Measurements from ENCODE around the gene C2CD4C. TPM values are rescaled to one million over a fixed set of nuclear protein-coding genes. Genes with fewer than 3 reads are reported as not detected.

Gene C2CD4C
- total and polyA plus RNA-seq, 10 of the 15 experiments (the other 5 are each of a cell fraction or from before 2014, with no cell fraction given) = not detected

DNA sequence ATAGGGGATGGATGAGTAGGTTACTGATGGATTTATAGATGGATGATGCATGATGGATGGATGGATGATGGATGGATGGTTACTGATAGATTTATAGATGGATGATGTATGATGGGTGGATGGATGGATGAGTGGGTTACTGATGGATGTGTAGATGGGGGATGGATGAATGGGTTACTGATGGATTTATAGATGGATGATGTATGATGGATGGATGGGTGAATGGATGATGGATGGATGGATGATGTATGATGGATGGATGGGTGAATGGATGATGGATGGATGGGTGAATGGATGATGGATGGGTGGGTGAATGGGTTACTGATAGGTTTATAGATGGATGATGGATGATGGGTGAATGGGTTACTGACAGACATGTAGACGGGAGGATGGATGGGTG is 6.3 kb upstream of the C2CD4C start:
- no peak overlapping the region for H3K4me3 ChIP-seq
- no peaks in the 10 kb centered on the region for H3K79me2 ChIP-seq (ENCODE audit: control insufficient read depth, insufficient read depth, low read length)
- POLR2A ChIA-PET = no interaction called here
- no peak overlapping the region for H3K9ac ChIP-seq (ENCODE audit: control insufficient read depth, insufficient read depth, low read length)
- SMC1A ChIA-PET (ENCODE audit: uncharacterized antibody, unreplicated experiment) = no interaction called here
- BruUV-seq (replicated peaks) = no TSS peak
- H3K27ac ChIP-seq (ENCODE audit: control insufficient read depth, insufficient read depth) = no peak overlapping the region
- no peaks in the 10 kb centered on the region for H4K20me1 ChIP-seq (ENCODE audit: control insufficient read depth, insufficient read depth)
- in situ Hi-C loops (cut with MboI) (no loop called here), intact Hi-C loops (cut with micrococcal nuclease; ENCODE audit: unreplicated experiment) (no loop called here)
- WGBS (ENCODE audit: insufficient coverage, insufficient replicate concordance, low lambda C conversion rate, missing lambda C conversion rate) = 82% methylated on average over 1 of the region's 1 CpG
- DNase-seq (ENCODE audit: low read depth, low spot score) = no peak
- H3K4me1 ChIP-seq (ENCODE audit: control insufficient read depth, insufficient read depth, low read length) = no peaks in the 10 kb centered on the region
- no peak for FAIRE-seq
- TF ChIP-seq ASH2L (IDR thresholded peaks at IDR 0.05; ENCODE audit: borderline replicate concordance, low read depth) (no peak), SREBF1 (IDR thresholded peaks at IDR 0.05; ENCODE audit: low read length) (no peak), ZNF622 (IDR thresholded peaks at IDR 0.05) (no peak), NFXL1 (IDR thresholded peaks at IDR 0.05; ENCODE audit: borderline replicate concordance) (no peak), PAX5 (IDR thresholded peaks at IDR 0.05; ENCODE audit: borderline replicate concordance, low read depth, low read length) (no peak), TCF3 (IDR thresholded peaks at IDR 0.05; ENCODE audit: borderline replicate concordance, insufficient read depth, low read depth, low read length) (no peak), SIX5 (IDR thresholded peaks at IDR 0.05; ENCODE audit: low read depth, low read length, severe bottlenecking) (no peak), TBL1XR1 (IDR thresholded peaks at IDR 0.05; ENCODE audit: low read depth, low read length) (no peak), FOS (IDR thresholded peaks at IDR 0.05; ENCODE audit: borderline replicate concordance, extremely low read depth, insufficient read length) (no peak), RUNX3 (IDR thresholded peaks at IDR 0.05; ENCODE audit: low read length) (no peak), STAT3 (IDR thresholded peaks at IDR 0.05; ENCODE audit: low read depth, low read length) (no peak), MTA3 (IDR thresholded peaks at IDR 0.05; ENCODE audit: borderline replicate concordance, low read length) (no peak), IKZF1 (conservative IDR thresholded peaks at IDR 0.05) (no peak), IRF4 (IDR thresholded peaks at IDR 0.05; ENCODE audit: low read depth, low read length) (no peak)
- TF ChIP-seq, protein P1, sequence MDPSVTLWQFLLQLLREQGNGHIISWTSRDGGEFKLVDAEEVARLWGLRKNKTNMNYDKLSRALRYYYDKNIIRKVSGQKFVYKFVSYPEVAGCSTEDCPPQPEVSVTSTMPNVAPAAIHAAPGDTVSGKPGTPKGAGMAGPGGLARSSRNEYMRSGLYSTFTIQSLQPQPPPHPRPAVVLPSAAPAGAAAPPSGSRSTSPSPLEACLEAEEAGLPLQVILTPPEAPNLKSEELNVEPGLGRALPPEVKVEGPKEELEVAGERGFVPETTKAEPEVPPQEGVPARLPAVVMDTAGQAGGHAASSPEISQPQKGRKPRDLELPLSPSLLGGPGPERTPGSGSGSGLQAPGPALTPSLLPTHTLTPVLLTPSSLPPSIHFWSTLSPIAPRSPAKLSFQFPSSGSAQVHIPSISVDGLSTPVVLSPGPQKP (IDR thresholded peaks at IDR 0.05; ENCODE audit: low read depth, low read length) = no peak
- TF ChIP-seq, protein P2, sequence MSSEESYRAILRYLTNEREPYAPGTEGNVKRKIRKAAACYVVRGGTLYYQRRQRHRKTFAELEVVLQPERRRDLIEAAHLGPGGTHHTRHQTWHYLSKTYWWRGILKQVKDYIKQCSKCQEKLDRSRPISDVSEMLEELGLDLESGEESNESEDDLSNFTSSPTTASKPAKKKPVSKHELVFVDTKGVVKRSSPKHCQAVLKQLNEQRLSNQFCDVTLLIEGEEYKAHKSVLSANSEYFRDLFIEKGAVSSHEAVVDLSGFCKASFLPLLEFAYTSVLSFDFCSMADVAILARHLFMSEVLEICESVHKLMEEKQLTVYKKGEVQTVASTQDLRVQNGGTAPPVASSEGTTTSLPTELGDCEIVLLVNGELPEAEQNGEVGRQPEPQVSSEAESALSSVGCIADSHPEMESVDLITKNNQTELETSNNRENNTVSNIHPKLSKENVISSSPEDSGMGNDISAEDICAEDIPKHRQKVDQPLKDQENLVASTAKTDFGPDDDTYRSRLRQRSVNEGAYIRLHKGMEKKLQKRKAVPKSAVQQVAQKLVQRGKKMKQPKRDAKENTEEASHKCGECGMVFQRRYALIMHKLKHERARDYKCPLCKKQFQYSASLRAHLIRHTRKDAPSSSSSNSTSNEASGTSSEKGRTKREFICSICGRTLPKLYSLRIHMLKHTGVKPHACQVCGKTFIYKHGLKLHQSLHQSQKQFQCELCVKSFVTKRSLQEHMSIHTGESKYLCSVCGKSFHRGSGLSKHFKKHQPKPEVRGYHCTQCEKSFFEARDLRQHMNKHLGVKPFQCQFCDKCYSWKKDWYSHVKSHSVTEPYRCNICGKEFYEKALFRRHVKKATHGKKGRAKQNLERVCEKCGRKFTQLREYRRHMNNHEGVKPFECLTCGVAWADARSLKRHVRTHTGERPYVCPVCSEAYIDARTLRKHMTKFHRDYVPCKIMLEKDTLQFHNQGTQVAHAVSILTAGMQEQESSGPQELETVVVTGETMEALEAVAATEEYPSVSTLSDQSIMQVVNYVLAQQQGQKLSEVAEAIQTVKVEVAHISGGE (CRISPR knock-in tag; IDR thresholded peaks at IDR 0.05) = no peak
- TF ChIP-seq, protein P3, sequence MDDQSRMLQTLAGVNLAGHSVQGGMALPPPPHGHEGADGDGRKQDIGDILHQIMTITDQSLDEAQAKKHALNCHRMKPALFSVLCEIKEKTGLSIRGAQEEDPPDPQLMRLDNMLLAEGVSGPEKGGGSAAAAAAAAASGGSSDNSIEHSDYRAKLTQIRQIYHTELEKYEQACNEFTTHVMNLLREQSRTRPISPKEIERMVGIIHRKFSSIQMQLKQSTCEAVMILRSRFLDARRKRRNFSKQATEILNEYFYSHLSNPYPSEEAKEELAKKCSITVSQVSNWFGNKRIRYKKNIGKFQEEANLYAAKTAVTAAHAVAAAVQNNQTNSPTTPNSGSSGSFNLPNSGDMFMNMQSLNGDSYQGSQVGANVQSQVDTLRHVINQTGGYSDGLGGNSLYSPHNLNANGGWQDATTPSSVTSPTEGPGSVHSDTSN (IDR thresholded peaks at IDR 0.05; ENCODE audit: insufficient replicate concordance, low read depth, low read length) = no peak
- TF ChIP-seq, protein P4, sequence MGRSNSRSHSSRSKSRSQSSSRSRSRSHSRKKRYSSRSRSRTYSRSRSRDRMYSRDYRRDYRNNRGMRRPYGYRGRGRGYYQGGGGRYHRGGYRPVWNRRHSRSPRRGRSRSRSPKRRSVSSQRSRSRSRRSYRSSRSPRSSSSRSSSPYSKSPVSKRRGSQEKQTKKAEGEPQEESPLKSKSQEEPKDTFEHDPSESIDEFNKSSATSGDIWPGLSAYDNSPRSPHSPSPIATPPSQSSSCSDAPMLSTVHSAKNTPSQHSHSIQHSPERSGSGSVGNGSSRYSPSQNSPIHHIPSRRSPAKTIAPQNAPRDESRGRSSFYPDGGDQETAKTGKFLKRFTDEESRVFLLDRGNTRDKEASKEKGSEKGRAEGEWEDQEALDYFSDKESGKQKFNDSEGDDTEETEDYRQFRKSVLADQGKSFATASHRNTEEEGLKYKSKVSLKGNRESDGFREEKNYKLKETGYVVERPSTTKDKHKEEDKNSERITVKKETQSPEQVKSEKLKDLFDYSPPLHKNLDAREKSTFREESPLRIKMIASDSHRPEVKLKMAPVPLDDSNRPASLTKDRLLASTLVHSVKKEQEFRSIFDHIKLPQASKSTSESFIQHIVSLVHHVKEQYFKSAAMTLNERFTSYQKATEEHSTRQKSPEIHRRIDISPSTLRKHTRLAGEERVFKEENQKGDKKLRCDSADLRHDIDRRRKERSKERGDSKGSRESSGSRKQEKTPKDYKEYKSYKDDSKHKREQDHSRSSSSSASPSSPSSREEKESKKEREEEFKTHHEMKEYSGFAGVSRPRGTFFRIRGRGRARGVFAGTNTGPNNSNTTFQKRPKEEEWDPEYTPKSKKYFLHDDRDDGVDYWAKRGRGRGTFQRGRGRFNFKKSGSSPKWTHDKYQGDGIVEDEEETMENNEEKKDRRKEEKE (IDR thresholded peaks at IDR 0.05) = no peak
- no peaks in the 10 kb centered on the region; a peak in 1 of 4 replicates for H3K27me3 ChIP-seq (replicated peaks in 1 of 2; ENCODE audit: control insufficient read depth in 2 of 2, insufficient read depth in 2 of 2, low read length in 1 of 2)
- CTCF ChIA-PET = no interaction called here
- H2AFZ ChIP-seq (ENCODE audit: control insufficient read depth, low read depth, low read length) = no peak overlapping the region
- no peak for ATAC-seq
- no peak overlapping the region for H3K4me2 ChIP-seq (ENCODE audit: control insufficient read depth, insufficient read depth)
- no peaks in the 10 kb centered on the region for H3K9me3 ChIP-seq (replicated peaks; ENCODE audit: control insufficient read depth, insufficient read depth, low read length)
- RAD21 ChIA-PET (ENCODE audit: unreplicated experiment) = no interaction called here
- H3K36me3 ChIP-seq (ENCODE audit: control insufficient read depth in 2 of 2, insufficient read depth in 2 of 2, low read length in 1 of 2) = no peaks in the 10 kb centered on the region
